Erythroblast (primary cell): ENCODE results near the gene FHL5.

ENCODE experiments used
- GATA1 ChIP-seq: IDR thresholded peaks from 2 replicates; pipeline ENCODE4 v1.6.1; 2011; ENCODE audit warnings: low read depth, mild to moderate bottlenecking, control low read depth, low read length, moderate library complexity
- POLR2A ChIP-seq: IDR thresholded peaks from 2 replicates; pipeline ENCODE4 v1.6.1; 2011; ENCODE audit warnings: mild to moderate bottlenecking, low read length

DNA sequence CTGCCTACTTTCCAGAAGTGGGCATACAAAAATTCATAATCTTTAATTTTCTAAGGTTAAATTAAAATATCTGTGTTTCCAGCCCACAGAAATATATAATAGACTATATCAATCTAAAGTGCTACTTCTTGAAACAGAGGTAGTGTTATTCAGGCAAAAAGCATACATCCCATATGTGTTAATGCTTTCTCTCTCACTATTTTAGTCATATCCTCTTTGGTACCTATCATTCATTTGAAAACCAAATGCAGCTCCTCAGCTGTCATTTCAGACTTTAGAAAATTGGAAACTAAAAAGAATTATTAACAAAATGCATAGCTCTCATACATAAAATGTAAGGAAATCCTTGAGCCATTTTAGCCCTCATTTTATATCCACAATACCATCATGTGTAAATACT lies 925 bp downstream of the FHL5 start:
- TF ChIP-seq POLR2A: no peak
- TF ChIP-seq GATA1: no peak
